ENCODE data around the gene CCDC57. TPM values are rescaled to one million over a fixed set of nuclear protein-coding genes. Genes with fewer than 3 reads are reported as not detected.

Gene CCDC57
- total and polyA plus RNA-seq, 12 donors, result 7.0 to 34.5 (median 10.7) TPM

DNA sequence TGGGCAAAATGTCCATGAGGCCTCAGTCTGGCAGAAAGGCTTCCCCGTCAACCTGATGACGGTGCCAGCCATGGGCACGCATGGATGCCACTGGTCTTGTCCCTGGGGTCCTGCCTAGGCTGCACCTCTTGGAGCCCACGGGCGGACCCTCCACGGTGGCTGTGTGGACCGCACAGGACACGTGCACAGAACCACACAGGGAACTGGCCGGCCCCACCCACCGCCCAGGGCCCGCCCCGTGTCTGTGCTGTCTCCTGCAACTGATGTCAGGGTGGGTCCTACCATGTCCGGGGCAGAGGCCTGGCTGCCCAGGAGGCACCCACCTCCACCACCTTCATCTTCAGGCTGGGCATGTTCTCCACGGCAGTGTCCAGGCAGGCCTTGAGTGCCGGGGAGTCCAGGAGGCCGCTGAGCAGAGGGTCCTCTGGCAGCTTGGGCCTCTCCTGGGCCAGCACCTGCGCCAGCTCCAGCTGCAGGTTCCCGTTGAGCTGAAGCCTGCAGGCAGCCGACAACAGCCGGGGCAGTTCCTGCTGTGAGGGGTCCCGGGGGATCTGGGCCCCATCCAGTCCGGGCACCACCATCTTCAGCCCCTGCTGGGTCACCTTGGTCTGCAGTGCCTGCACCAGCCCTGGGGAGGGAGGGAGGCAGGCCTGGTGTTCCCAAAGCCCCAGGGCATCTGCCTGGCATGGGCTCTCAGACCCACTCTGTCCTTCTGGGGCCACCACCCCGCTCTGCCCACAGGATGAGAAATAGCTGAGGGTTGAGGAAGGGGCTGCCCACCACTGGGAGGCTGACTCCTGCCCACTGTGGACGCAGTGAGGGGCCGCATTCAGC lies 126.5 kb downstream of the CCDC57 start:
- DNase-seq, result peak in 1 of 2 donors; percentile 8
- Histone ChIP-seq H3K9me3 (no peaks in the 10 kb centered on the region), H3K36me3 (peaks cover 0 to 100% (median 76%) of the 10 kb centered on the region in 9 donors), H3K27me3 (no peaks in the 10 kb centered on the region), H3K4me1 (no peaks in the 10 kb centered on the region), H3K27ac (no peak overlapping the region), H3K4me3 (no peak overlapping the region)
- 90 to 92% methylated on average over 25 of the region's 25 CpGs for WGBS, 2 donors
- no peak for TF ChIP-seq CTCF (IDR thresholded peaks at IDR 0.05)
- intact Hi-C loops (cut with DNase I), result no loop called here
- no peak for ATAC-seq

DNA sequence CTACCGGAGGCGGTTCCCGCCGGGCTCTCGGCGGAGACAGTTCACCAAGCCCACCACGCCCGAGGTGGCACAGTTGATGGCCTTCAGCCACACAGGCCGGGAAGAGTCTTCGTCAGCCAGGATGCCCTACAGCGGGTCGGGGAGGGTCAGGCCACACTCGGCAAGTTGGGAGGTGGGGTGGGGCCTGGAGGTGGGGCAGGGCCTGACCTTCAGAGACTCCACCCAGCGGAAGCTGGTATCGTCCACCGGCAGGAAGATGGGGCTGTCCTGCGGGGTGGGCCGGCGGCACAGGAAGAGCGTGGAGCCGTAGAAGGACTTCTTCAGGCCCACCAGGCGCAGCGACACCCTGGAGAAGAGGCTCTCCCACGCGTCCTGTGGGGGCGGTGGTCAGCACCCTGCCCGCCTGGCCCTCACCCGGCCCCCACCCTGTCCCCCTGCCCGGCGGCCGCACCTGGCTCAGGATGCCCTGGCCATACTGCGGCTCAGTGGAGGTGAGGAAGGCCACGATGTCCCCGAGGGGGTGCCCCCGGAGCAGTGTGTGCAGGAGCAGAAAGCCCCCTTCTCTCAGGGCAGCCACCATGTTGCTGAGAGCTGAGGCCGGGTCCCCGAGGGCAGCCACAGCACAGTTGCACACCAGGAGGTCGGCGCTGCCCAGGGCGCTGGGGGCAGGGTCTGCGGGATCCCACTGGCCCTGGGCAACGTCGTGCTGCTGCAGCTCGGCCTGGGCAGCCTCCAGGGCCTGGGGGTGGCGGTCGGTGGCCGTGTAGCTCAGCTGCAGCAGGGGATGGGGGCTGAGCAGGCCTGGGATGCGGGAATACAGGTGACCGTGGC lies 127.4 kb downstream of the CCDC57 start:
- no peak for ATAC-seq
- intact Hi-C loops (cut with DNase I), result no loop called here
- H3K36me3 ChIP-seq, result peaks cover 0 to 100% (median 82%) of the 10 kb centered on the region in 9 donors

DNA sequence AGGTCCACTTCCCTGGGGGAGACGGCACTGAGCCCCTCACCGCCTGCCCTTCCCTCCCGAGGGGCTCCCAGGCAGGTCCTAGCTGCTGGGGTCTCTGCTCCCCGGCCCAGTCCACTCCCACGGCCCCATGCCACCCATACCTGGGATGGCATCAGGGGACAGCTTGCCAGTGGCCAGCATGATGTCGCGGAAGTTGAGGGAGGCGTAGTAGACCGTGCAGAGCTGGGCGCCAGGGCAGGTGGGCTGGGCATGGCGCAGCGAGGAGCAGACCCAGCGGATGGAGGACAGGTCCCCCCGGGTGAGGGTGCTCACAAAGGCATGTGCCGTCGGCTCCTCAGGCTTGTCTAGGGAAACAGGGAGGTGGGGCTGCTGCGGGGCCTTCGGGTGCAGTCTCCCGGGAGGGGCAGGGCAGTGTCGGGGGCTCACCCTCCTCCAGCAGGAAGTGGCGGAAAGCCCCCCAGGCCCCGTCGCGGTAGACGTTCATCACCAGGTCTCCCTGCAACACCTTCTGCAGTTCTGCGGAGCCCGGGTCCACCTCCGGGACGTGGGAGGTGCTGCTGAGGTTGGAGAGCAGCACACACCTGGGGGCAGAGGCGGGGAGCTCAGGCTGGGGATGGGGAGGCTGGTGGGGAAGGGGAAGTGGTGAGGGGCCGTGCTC lies 128.1 kb downstream of the CCDC57 start:
- Histone ChIP-seq H3K36me3 (peaks cover 0 to 100% (median 82%) of the 10 kb centered on the region in 9 donors), H3K9me3 (no peaks in the 10 kb centered on the region), H3K27me3 (no peaks in the 10 kb centered on the region), H3K4me1 (no peaks in the 10 kb centered on the region), H3K27ac (no peak overlapping the region), H3K4me3 (no peak overlapping the region)
- intact Hi-C loops (cut with DNase I), result no loop called here
- 94% methylated on average over 31 of the region's 31 CpGs for WGBS, 2 donors
- ATAC-seq, result no peak
- no peak for TF ChIP-seq CTCF (IDR thresholded peaks at IDR 0.05)
- peak in 1 of 2 donors; percentile 12 for DNase-seq

More for the DNA sequence above, 127.4 kb downstream of the CCDC57 start:
- Histone ChIP-seq H3K4me3 (no peak overlapping the region), H3K4me1 (no peaks in the 10 kb centered on the region), H3K27me3 (no peaks in the 10 kb centered on the region), H3K27ac (no peak overlapping the region), H3K9me3 (no peaks in the 10 kb centered on the region)
- no peak for TF ChIP-seq CTCF (IDR thresholded peaks at IDR 0.05)
- 91 to 92% methylated on average over 40 to 49 of the region's 49 CpGs for WGBS, 2 donors
- DNase-seq, result peak in 1 of 2 donors; percentile 7

Measured in heart right ventricle (tissue), 16 donors.